SK-N-MC (cell line): ENCODE data around the gene FBXO15.

Experiments
- DNase-seq: peaks from one replicate; pipeline ENCODE4 v3.0.0-alpha.2; 2011; ENCODE audit warnings: low read depth, low spot score
- H3K27ac ChIP-seq: fragments of 200-600 bp; sonication (generic); 2 replicates; pipeline ENCODE4 v1.5.1; 2016; ENCODE audit warnings: mixed run types
- H3K36me3 ChIP-seq: fragments of 200-600 bp; sonication (generic); 2 replicates; pipeline ENCODE4 v1.6.1; 2017; ENCODE audit warnings: antibody characterized with exemption, low read length, mixed read lengths; ENCODE audit not compliant: insufficient read depth
- H3K4me3 ChIP-seq: fragments of 200-600 bp; sonication (generic); 2 replicates; pipeline ENCODE4 v1.5.1; 2016
- H3K9ac ChIP-seq: fragments of 200-600 bp; sonication (generic); 2 replicates; pipeline ENCODE4 v1.8.0; 2017; ENCODE audit warnings: mixed run types, mixed read lengths; ENCODE audit not compliant: insufficient read length
- H3K9me3 ChIP-seq: fragments of 200-600 bp; sonication (generic); 2 replicates; pipeline ENCODE4 v1.6.1; 2017; ENCODE audit warnings: low read depth, mild to moderate bottlenecking, antibody characterized with exemption, low read length, moderate library complexity, mixed read lengths
- EZH2 ChIP-seq: fragments of 200-600 bp; sonication (generic); IDR thresholded peaks from one replicate; pipeline ENCODE4 v1.6.1; 2017; ENCODE audit warnings: antibody characterized with exemption
- FOXP2 ChIP-seq: optimal IDR thresholded peaks from 2 replicates; pipeline ENCODE3; 2011; ENCODE audit warnings: mild to moderate bottlenecking, moderate library complexity; ENCODE audit not compliant: insufficient read depth; ENCODE audit errors: extremely low read length, control extremely low read depth
- POLR2AphosphoS5 ChIP-seq: IDR thresholded peaks from 2 replicates; pipeline ENCODE4 v1.6.1; 2012; ENCODE audit warnings: mild to moderate bottlenecking, low read depth, low read length, borderline replicate concordance

FBXO15 gene

GRCh38 chr18:74132201-74132600, 15.4 kb downstream of the FBXO15 start:
- H3K9ac ChIP-seq, result no peak overlapping the region
- no peaks in the 10 kb centered on the region for H3K9me3 ChIP-seq
- no peak overlapping the region for H3K27ac ChIP-seq
- H3K36me3 ChIP-seq, result no peaks in the 10 kb centered on the region
- H3K4me3 ChIP-seq, result no peak overlapping the region
- TF ChIP-seq EZH2, result no peak
- no peak for TF ChIP-seq FOXP2
- no peak for TF ChIP-seq POLR2AphosphoS5
- no peak for DNase-seq

GRCh38 chr18:74131124-74131523, 16.5 kb downstream of the FBXO15 start:
- TF ChIP-seq POLR2AphosphoS5 (no peak), EZH2 (no peak), FOXP2 (no peak)
- no peak for DNase-seq
- H3K4me3 ChIP-seq, result no peak overlapping the region
- H3K9me3 ChIP-seq, result no peaks in the 10 kb centered on the region
- no peak overlapping the region for H3K9ac ChIP-seq
- H3K27ac ChIP-seq, result no peak overlapping the region
- no peaks in the 10 kb centered on the region for H3K36me3 ChIP-seq

- Histone ChIP-seq H3K36me3 (no peaks in the 10 kb centered on the region), H3K9me3 (no peaks in the 10 kb centered on the region), H3K4me3 (no peak overlapping the region), H3K27ac (no peak overlapping the region), H3K9ac (no peak overlapping the region)
- TF ChIP-seq EZH2, result no peak
- no peak for TF ChIP-seq POLR2AphosphoS5
- TF ChIP-seq FOXP2, result no peak
- DNase-seq, result no peak
Observed at GRCh38 chr18:74128159-74128558, 19.5 kb downstream of the FBXO15 start.

GRCh38 chr18:74126684-74127655, 20.7 kb downstream of the FBXO15 start:
- no peak for TF ChIP-seq FOXP2
- no peak for TF ChIP-seq EZH2
- no peak for TF ChIP-seq POLR2AphosphoS5
- H3K27ac ChIP-seq, result no peak overlapping the region
- H3K9me3 ChIP-seq, result no peaks in the 10 kb centered on the region
- no peak overlapping the region for H3K4me3 ChIP-seq
- no peak for DNase-seq
- H3K9ac ChIP-seq, result no peak overlapping the region
- H3K36me3 ChIP-seq, result no peaks in the 10 kb centered on the region

- Histone ChIP-seq H3K9ac (no peak overlapping the region), H3K4me3 (no peak overlapping the region), H3K36me3 (no peaks in the 10 kb centered on the region), H3K9me3 (no peaks in the 10 kb centered on the region), H3K27ac (no peak overlapping the region)
- no peak for TF ChIP-seq EZH2
- no peak for TF ChIP-seq POLR2AphosphoS5
- TF ChIP-seq FOXP2, result no peak
- no peak for DNase-seq
Observed at GRCh38 chr18:74124642-74125041, 23.0 kb downstream of the FBXO15 start.

- TF ChIP-seq EZH2, result no peak
- TF ChIP-seq POLR2AphosphoS5, result no peak
- no peak for TF ChIP-seq FOXP2
- H3K9me3 ChIP-seq, result no peaks in the 10 kb centered on the region
- DNase-seq, result no peak
- no peak overlapping the region for H3K4me3 ChIP-seq
- no peak overlapping the region for H3K27ac ChIP-seq
- H3K9ac ChIP-seq, result no peak overlapping the region
- no peaks in the 10 kb centered on the region for H3K36me3 ChIP-seq
Observed at GRCh38 chr18:74123200-74123599, 24.4 kb downstream of the FBXO15 start.

- H3K36me3 ChIP-seq, result no peaks in the 10 kb centered on the region
- no peak for TF ChIP-seq POLR2AphosphoS5
- TF ChIP-seq FOXP2, result no peak
- TF ChIP-seq EZH2, result no peak
- no peak overlapping the region for H3K9ac ChIP-seq
- no peak overlapping the region for H3K4me3 ChIP-seq
- H3K9me3 ChIP-seq, result no peaks in the 10 kb centered on the region
- H3K27ac ChIP-seq, result no peak overlapping the region
- DNase-seq, result peak; percentile 56
Observed at GRCh38 chr18:74116633-74117554, 30.7 kb downstream of the FBXO15 start.

- TF ChIP-seq POLR2AphosphoS5, result no peak
- no peak for TF ChIP-seq EZH2
- no peak for TF ChIP-seq FOXP2
- Histone ChIP-seq H3K36me3 (no peaks in the 10 kb centered on the region), H3K27ac (no peak overlapping the region), H3K9ac (no peak overlapping the region), H3K4me3 (no peak overlapping the region), H3K9me3 (no peaks in the 10 kb centered on the region)
- DNase-seq, result no peak
Observed at GRCh38 chr18:74115046-74115445, 32.6 kb downstream of the FBXO15 start.
